SK-N-SH (cell line): ENCODE measurements around the gene PPP1R9B. TPM values are rescaled to one million over a fixed set of nuclear protein-coding genes. Genes with fewer than 3 reads are reported as not detected.

Source experiments
- CTCF ChIA-PET: fragments of 300-600, 350-600 bp; formaldehyde crosslinking; extraction: SDS; loops from one replicate; lab custom pipeline; 2021; lab: Yijun Ruan, JAX
- POLR2A ChIA-PET: fragments of 350-600 bp; sonication (Branson Sonifier 250); formaldehyde crosslinking; extraction: SDS; loops from one replicate; lab custom pipeline; 2020; ENCODE audit warnings: antibody characterized with exemption, inconsistent platforms; lab: Yijun Ruan, JAX
- DNase-seq: peaks from one replicate; pipeline ENCODE4 v3.0.0; 2012
- H2AFZ ChIP-seq: fragments of 200-600 bp; sonication (generic); 2 replicates; pipeline ENCODE4 v1.8.1; 2016; ENCODE audit warnings: antibody characterized with exemption, mild to moderate bottlenecking, low read depth
- H3F3A ChIP-seq: fragments of 200-600 bp; sonication (generic); replicated peaks from 2 replicates; pipeline ENCODE3; 2016; ENCODE audit warnings: antibody characterized with exemption, mild to moderate bottlenecking; ENCODE audit not compliant: insufficient read depth
- H3K27ac ChIP-seq, 2 experiments: fragments of 200-500 bp in 1 of 2; fragments of 200-600 bp in 1 of 2; sonication (Bioruptor generic) in 1 of 2; sonication (generic), shearing (Covaris generic) in 1 of 2; 2 replicates each; pipeline versions ENCODE4 v1.5.1 to v1.6.1; 2014 to 2016; ENCODE audit warnings: low read depth in 2 of 2, inconsistent platforms in 1 of 2, low read length in 1 of 2, mild to moderate bottlenecking in 1 of 2, mixed read lengths in 1 of 2
- H3K27me3 ChIP-seq: fragments of 200-600 bp; sonication (generic), shearing (Covaris generic); 2 replicates; pipeline ENCODE4 v1.6.1; 2016; ENCODE audit warnings: mixed run types; ENCODE audit not compliant: insufficient read depth
- H3K36me3 ChIP-seq, 2 experiments: fragments of 200-500 bp in 1 of 2; fragments of 200-600 bp in 1 of 2; sonication (Bioruptor generic) in 1 of 2; sonication (generic) in 1 of 2; replicated peaks in 1 of 2; 2 replicates each; pipeline versions ENCODE3 to v1.5.1; 2014 to 2016; ENCODE audit warnings: low read length in 1 of 2, mild to moderate bottlenecking in 1 of 2; ENCODE audit not compliant: insufficient read depth in 2 of 2, control insufficient read depth in 1 of 2
- H3K4me1 ChIP-seq, 2 experiments: fragments of 200-500 bp in 1 of 2; fragments of 200-600 bp in 1 of 2; sonication (Bioruptor generic) in 1 of 2; sonication (generic), shearing (Covaris generic) in 1 of 2; 2 replicates each; pipeline versions ENCODE4 v1.5.1 to v1.6.1; 2014 to 2016; ENCODE audit warnings: low read depth in 1 of 2, low read length in 1 of 2, mixed run types in 1 of 2; ENCODE audit not compliant: insufficient read depth in 2 of 2, control insufficient read depth in 1 of 2
- H3K4me2 ChIP-seq: fragments of 200-600 bp; sonication (generic), shearing (Covaris generic); 2 replicates; pipeline ENCODE4 v1.6.1; 2017; ENCODE audit warnings: mixed run types
- H3K4me3 ChIP-seq, 2 experiments: fragments of 200-500 bp in 1 of 2; fragments of 200-600 bp in 1 of 2; sonication (Bioruptor generic) in 1 of 2; sonication (generic), shearing (Covaris generic) in 1 of 2; 2 replicates each; pipeline versions ENCODE4 v1.5.1 to v1.8.1; 2014 to 2016; ENCODE audit warnings: low read depth in 2 of 2, inconsistent platforms in 1 of 2, low read length in 1 of 2, mild to moderate bottlenecking in 1 of 2, mixed read lengths in 1 of 2, moderate library complexity in 1 of 2
- H3K79me2 ChIP-seq: fragments of 200-600 bp; sonication (generic); 2 replicates; pipeline ENCODE4 v1.8.1; 2017; ENCODE audit warnings: mild to moderate bottlenecking; ENCODE audit not compliant: insufficient read depth
- H3K9ac ChIP-seq: fragments of 200-600 bp; sonication (generic); 2 replicates; pipeline ENCODE4 v1.6.1; 2017; ENCODE audit warnings: mixed run types
- H3K9me2 ChIP-seq: fragments of 200-600 bp; sonication (generic); 2 replicates; pipeline ENCODE4 v1.6.1; 2017; ENCODE audit warnings: mixed run types
- H3K9me3 ChIP-seq: fragments of 200-600 bp; sonication (generic); 2 replicates; pipeline ENCODE4 v1.6.1; 2017; ENCODE audit warnings: mixed run types, mild to moderate bottlenecking, moderate library complexity
- H4K20me1 ChIP-seq: fragments of 200-600 bp; sonication (generic); 2 replicates; pipeline ENCODE4 v1.6.1; 2017; ENCODE audit warnings: mild to moderate bottlenecking, mixed run types; ENCODE audit not compliant: insufficient read depth
- CHD2 ChIP-seq: fragments of 150-350 bp; IDR thresholded peaks from 2 replicates; pipeline ENCODE4 v1.6.1; 2018; ENCODE audit warnings: low read length; ENCODE audit not compliant: partially characterized antibody
- ELF1 ChIP-seq: IDR thresholded peaks from 2 replicates; pipeline ENCODE4 v1.4.0; 2012
- EP300 ChIP-seq, 2 experiments: IDR thresholded peaks; 2 replicates each; pipeline versions ENCODE4 v1.4.0 to v1.6.1; 2012; ENCODE audit warnings: borderline replicate concordance in 1 of 2, low read depth in 1 of 2, low read length in 1 of 2
- EZH2phosphoT487 ChIP-seq: fragments of 200-600 bp; sonication (generic); IDR thresholded peaks from 2 replicates; pipeline ENCODE4 v1.6.1; 2017; ENCODE audit warnings: low read depth, mixed run types, mild to moderate bottlenecking, antibody characterized with exemption, moderate library complexity, borderline replicate concordance
- FOSL2 ChIP-seq: IDR thresholded peaks from 2 replicates; pipeline ENCODE4 v1.4.0; 2012; ENCODE audit warnings: low read depth, mild to moderate bottlenecking, moderate library complexity, borderline replicate concordance
- FOXJ3 ChIP-seq: sonication (generic); formaldehyde crosslinking; IDR thresholded peaks from 2 replicates; pipeline ENCODE4 v1.5.1; 2020; ENCODE audit warnings: mild to moderate bottlenecking, missing genetic modification reagents
- FOXM1 ChIP-seq: IDR thresholded peaks from 2 replicates; pipeline ENCODE4 v1.4.0; 2012; ENCODE audit warnings: low read depth, mild to moderate bottlenecking
- GABPA ChIP-seq: IDR thresholded peaks from 2 replicates; pipeline ENCODE4 v1.4.0; 2012; ENCODE audit warnings: low read depth, mild to moderate bottlenecking
- JUND ChIP-seq: IDR thresholded peaks from 2 replicates; pipeline ENCODE4 v1.4.0; 2012
- MEF2A ChIP-seq: IDR thresholded peaks from 2 replicates; pipeline ENCODE4 v1.4.0; 2012; ENCODE audit warnings: low read depth, borderline replicate concordance
- MXI1 ChIP-seq: IDR thresholded peaks from 2 replicates; pipeline ENCODE4 v1.6.1; 2012; ENCODE audit warnings: mild to moderate bottlenecking, low read depth, low read length, improper control_type of control experiment
- NFIC ChIP-seq: IDR thresholded peaks from 2 replicates; pipeline ENCODE4 v1.4.0; 2012; ENCODE audit warnings: borderline replicate concordance
- NRF1 ChIP-seq: IDR thresholded peaks from 2 replicates; pipeline ENCODE4 v1.6.1; 2012; ENCODE audit warnings: low read depth, mild to moderate bottlenecking, low read length
- RXRA ChIP-seq: IDR thresholded peaks from 2 replicates; pipeline ENCODE4 v1.4.0; 2012; ENCODE audit warnings: low read depth, mild to moderate bottlenecking, borderline replicate concordance
- SIN3A ChIP-seq: IDR thresholded peaks from 2 replicates; pipeline ENCODE4 v1.6.1; 2012; ENCODE audit warnings: low read depth, mild to moderate bottlenecking, low read length, moderate library complexity, borderline replicate concordance
- TAF1 ChIP-seq: IDR thresholded peaks from 2 replicates; pipeline ENCODE4 v1.6.1; 2012; ENCODE audit warnings: low read depth, mild to moderate bottlenecking, low read length, moderate library complexity, borderline replicate concordance
- TEAD4 ChIP-seq: IDR thresholded peaks from 2 replicates; pipeline ENCODE4 v1.4.0; 2012; ENCODE audit warnings: mild to moderate bottlenecking, borderline replicate concordance; ENCODE audit not compliant: insufficient read depth
- WGBS: methylation state at CpG from one replicate; pipeline ENCODE4 v1.1.6; 2017; ENCODE audit warnings: low lambda C conversion rate; 5-methylcytosine and 5-hydroxymethylcytosine counted together
- polyA plus RNA-seq, 3 experiments: library from polyadenylated mRNA; depleted of rRNA; stranded (reverse); fragments of >200 nt; gene quantifications; 2 replicates each; pipeline ENCODE4 v1.2.3, GENCODE V29; 2012
- TF ChIP-seq, protein P1 (sequence below): fragments of 150-350 bp; IDR thresholded peaks from 2 replicates; pipeline ENCODE4 v1.6.1; 2017; ENCODE audit warnings: antibody characterized with exemption, low read length, low read depth, borderline replicate concordance
- TF ChIP-seq, protein P2 (sequence below): IDR thresholded peaks from 2 replicates; pipeline ENCODE4 v1.4.0; 2012; ENCODE audit warnings: low read depth, borderline replicate concordance
- TF ChIP-seq, protein P3 (sequence below): IDR thresholded peaks from 2 replicates; pipeline ENCODE4; 2012

The PPP1R9B gene
- polyA plus RNA-seq, 1 of the 3 experiments (the other 2 are of a cell fraction) = 35.2 TPM

DNA sequence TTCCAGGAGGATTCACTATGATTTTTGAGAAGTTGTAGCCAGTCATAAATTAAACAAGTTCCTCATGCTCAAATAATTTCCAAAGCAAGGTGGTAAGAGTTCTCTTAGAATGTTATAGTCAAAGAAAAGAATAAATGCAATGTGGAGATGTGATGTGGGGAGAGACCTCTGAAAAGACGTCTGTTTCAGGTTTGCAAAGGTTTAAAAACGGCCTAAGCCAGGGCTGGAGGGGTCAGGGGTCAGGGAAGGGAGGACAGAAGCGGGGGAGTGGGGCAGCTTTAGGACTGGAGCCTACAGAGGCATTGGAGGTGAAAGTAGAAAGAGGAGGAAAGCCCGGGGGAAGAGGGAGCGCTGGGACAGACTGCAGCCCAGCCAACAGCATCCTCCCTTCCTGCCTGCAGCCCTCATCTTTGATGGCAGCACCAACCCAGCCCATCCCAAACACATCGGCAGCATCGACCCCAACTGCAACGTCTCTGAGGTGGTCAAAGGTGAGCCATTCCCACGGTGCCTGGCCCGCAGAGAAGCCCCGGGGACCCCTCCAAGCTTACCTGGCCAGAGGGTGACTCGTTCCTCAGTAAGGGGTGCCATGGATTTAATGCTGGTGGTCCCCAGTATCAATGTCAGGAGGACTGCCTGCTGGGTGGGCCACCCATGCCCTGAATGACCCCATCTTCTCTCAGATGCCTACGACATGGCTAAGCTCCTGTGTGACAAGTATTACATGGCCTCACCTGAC is 43.9 kb downstream of the PPP1R9B start:
- DNase-seq = no peak
- Histone ChIP-seq H3K27me3 (no peaks in the 10 kb centered on the region), H4K20me1 (no peaks in the 10 kb centered on the region), H3K79me2 (no peaks in the 10 kb centered on the region), H3K36me3 (peaks cover 5 to 26% of the 10 kb centered on the region in 2 experiments), H3K27ac (no peak overlapping the region), H3K4me1 (peaks cover 0 to 27% of the 10 kb centered on the region in 2 experiments; a peak in 1 of 4 replicates), H3K9me2 (no peaks in the 10 kb centered on the region), H3K9ac (no peak overlapping the region), H3K4me2 (no peak overlapping the region), H3F3A (peaks cover 5% of the 10 kb centered on the region), H3K4me3 (no peak overlapping the region), H3K9me3 (no peaks in the 10 kb centered on the region), H2AFZ (no peak overlapping the region)
- ChIA-PET CTCF (interaction anchor here (2.1 to 16.3 kb wide), 2 partner anchors 8 to 63 kb away, joined by 7 to 297 read pairs; partner anchors contain the start of gene PDK2), POLR2A (no interaction called here)
- TF ChIP-seq, protein P1, sequence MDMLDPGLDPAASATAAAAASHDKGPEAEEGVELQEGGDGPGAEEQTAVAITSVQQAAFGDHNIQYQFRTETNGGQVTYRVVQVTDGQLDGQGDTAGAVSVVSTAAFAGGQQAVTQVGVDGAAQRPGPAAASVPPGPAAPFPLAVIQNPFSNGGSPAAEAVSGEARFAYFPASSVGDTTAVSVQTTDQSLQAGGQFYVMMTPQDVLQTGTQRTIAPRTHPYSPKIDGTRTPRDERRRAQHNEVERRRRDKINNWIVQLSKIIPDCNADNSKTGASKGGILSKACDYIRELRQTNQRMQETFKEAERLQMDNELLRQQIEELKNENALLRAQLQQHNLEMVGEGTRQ = no peak
- TF ChIP-seq ELF1 (no peak), NFIC (no peak), NRF1 (no peak), RXRA (no peak)
- TF ChIP-seq, protein P2, sequence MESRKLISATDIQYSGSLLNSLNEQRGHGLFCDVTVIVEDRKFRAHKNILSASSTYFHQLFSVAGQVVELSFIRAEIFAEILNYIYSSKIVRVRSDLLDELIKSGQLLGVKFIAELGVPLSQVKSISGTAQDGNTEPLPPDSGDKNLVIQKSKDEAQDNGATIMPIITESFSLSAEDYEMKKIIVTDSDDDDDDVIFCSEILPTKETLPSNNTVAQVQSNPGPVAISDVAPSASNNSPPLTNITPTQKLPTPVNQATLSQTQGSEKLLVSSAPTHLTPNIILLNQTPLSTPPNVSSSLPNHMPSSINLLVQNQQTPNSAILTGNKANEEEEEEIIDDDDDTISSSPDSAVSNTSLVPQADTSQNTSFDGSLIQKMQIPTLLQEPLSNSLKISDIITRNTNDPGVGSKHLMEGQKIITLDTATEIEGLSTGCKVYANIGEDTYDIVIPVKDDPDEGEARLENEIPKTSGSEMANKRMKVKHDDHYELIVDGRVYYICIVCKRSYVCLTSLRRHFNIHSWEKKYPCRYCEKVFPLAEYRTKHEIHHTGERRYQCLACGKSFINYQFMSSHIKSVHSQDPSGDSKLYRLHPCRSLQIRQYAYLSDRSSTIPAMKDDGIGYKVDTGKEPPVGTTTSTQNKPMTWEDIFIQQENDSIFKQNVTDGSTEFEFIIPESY = no peak
- WGBS = 69% methylated on average over 10 of the region's 13 CpGs

DNA sequence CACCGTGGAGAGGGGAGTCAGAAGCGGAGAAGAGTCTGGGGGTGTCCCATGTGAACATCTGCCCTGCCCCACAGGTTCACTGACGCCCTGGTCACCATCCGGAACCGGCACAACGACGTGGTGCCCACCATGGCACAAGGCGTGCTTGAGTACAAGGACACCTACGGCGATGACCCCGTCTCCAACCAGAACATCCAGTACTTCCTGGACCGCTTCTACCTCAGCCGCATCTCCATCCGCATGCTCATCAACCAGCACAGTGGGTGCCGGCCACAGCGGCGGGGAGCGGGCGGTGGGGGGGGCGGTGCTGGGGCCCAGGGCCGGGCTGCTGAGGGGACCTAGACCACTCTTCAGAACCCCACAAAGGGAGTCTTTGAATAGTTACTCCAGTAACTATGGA is 44.7 kb downstream of the PPP1R9B start:
- Histone ChIP-seq H3K9me2 (no peaks in the 10 kb centered on the region), H3K79me2 (no peaks in the 10 kb centered on the region), H3K36me3 (peaks cover 5 to 25% of the 10 kb centered on the region in 2 experiments), H3K9me3 (no peaks in the 10 kb centered on the region), H3K4me2 (no peak overlapping the region), H4K20me1 (0 out of 2 replicates have a peak, but pooled peaks cover 3% of the 10 kb centered on the region), H3K4me3 (no peak overlapping the region), H2AFZ (no peak overlapping the region), H3F3A (peaks cover 5% of the 10 kb centered on the region), H3K4me1 (peaks cover 0 to 27% of the 10 kb centered on the region in 2 experiments; a peak in 1 of 4 replicates), H3K27ac (no peak overlapping the region), H3K27me3 (no peaks in the 10 kb centered on the region), H3K9ac (no peak overlapping the region)
- POLR2A ChIA-PET = no interaction called here
- DNase-seq = no peak
- 94% methylated on average over 21 of the region's 21 CpGs for WGBS
- CTCF ChIA-PET = interaction anchor here (0.9 to 16.3 kb wide), 5 partner anchors 8 to 45 kb away, joined by 3 to 297 read pairs (median 41); partner anchors contain the start of genes PDK2 and PPP1R9B
- TF ChIP-seq MEF2A (no peak), GABPA (no peak), FOSL2 (no peak), TEAD4 (no peak), NFIC (no peak), EP300 (IDR thresholded peaks at IDR 0.05; ENCODE audit: borderline replicate concordance in 1 of 2, low read depth in 1 of 2, low read length in 1 of 2) (no peak), MXI1 (no peak), RXRA (no peak), FOXJ3 (no peak), TAF1 (no peak), NRF1 (no peak), FOXM1 (no peak), CHD2 (no peak), JUND (no peak), SIN3A (no peak), EZH2phosphoT487 (no peak)
- TF ChIP-seq, protein P1 = no peak
- TF ChIP-seq, protein P3, sequence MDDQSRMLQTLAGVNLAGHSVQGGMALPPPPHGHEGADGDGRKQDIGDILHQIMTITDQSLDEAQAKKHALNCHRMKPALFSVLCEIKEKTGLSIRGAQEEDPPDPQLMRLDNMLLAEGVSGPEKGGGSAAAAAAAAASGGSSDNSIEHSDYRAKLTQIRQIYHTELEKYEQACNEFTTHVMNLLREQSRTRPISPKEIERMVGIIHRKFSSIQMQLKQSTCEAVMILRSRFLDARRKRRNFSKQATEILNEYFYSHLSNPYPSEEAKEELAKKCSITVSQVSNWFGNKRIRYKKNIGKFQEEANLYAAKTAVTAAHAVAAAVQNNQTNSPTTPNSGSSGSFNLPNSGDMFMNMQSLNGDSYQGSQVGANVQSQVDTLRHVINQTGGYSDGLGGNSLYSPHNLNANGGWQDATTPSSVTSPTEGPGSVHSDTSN = no peak
